ENCODE results near the gene SH3BP5L.

SH3BP5L gene

DNA sequence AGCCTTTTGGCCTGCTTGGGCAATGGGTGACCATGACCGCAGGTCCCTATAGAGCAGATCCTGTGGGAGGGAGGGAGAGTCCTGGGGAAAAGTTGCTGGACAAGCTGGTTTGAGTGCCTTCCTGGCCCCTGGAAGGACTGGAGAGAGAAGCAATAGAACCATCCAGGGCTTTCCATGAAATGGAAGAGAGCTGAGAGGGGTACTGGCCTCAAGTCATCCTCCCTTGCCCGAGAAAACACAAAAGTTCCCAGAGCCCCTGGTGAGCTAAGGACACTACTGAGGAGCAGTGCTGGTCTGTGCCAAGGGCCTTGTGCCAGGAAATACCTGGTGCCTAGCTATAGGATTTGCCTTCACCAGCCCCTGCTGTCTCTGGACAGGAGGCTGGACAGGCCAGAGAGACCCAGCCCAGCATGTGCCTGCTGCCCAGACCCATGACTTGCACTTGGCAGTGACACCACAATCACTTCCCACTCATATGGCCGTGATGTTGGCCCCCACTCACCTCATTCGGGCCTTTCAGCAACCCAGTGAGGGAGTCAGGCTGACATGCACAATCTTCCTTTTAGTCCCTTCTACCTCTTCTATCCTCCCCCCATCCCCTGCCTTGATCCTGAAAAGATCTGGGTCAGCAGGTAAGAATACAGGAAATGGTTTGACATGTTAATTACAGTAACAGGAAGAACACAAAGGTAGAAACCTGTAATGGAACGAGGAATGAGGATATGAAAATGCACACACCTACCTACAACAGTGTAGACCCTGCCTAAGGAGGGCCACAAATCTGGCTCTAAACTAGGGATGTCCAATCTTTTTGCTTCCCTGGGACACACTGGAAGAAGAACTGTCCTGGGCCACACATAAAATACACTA is 7.0 kb downstream of the SH3BP5L start:
- Histone ChIP-seq H3K4me3 (ENCODE audit: insufficient read depth, low read depth, low read length, poor library complexity, severe bottlenecking) (no peak overlapping the region), H3K27me3 (replicated peaks; ENCODE audit: control insufficient read depth, insufficient read depth, low read length, poor library complexity, severe bottlenecking) (no peaks in the 10 kb centered on the region), H3K9me3 (ENCODE audit: control insufficient read depth, low read length) (no peaks in the 10 kb centered on the region), H3K27ac (ENCODE audit: insufficient read depth, low read length, poor library complexity, severe bottlenecking) (peak overlapping the region; percentile 35), H3K36me3 (ENCODE audit: control insufficient read depth, insufficient read depth, low read length) (peaks cover 49% of the 10 kb centered on the region), H3K4me1 (ENCODE audit: control insufficient read depth, insufficient read depth, low read length, poor library complexity, severe bottlenecking) (peaks cover 30% of the 10 kb centered on the region)
- no peak for DNase-seq

DNA sequence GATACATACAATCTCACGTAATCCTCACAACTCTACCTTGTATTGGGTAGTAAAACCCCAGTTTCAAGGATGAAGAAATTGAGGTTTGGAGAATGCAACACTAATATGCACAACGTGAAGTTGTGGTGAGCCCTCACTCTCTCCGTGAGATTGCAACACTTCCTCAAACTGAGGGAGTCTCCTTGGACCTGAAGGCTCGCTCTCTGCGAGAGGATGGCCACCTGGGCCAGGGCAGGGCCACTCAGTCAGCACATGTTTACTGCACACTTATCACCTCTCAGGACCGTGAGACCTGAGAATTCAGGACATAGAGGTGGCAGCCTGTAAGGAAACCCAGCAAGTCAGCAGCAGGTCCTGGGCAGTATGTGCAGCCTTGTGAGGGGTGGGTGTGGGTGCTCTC is 8.7 kb downstream of the SH3BP5L start:
- Histone ChIP-seq H3K27ac (ENCODE audit: insufficient read depth, low read length, poor library complexity, severe bottlenecking) (no peak overlapping the region), H3K4me3 (ENCODE audit: insufficient read depth, low read depth, low read length, poor library complexity, severe bottlenecking) (no peak overlapping the region), H3K9me3 (ENCODE audit: control insufficient read depth, low read length) (no peaks in the 10 kb centered on the region), H3K36me3 (ENCODE audit: control insufficient read depth, insufficient read depth, low read length) (peaks cover 50% of the 10 kb centered on the region), H3K27me3 (replicated peaks; ENCODE audit: control insufficient read depth, insufficient read depth, low read length, poor library complexity, severe bottlenecking) (no peaks in the 10 kb centered on the region), H3K4me1 (ENCODE audit: control insufficient read depth, insufficient read depth, low read length, poor library complexity, severe bottlenecking) (peaks cover 26% of the 10 kb centered on the region)
- DNase-seq, result no peak

DNA sequence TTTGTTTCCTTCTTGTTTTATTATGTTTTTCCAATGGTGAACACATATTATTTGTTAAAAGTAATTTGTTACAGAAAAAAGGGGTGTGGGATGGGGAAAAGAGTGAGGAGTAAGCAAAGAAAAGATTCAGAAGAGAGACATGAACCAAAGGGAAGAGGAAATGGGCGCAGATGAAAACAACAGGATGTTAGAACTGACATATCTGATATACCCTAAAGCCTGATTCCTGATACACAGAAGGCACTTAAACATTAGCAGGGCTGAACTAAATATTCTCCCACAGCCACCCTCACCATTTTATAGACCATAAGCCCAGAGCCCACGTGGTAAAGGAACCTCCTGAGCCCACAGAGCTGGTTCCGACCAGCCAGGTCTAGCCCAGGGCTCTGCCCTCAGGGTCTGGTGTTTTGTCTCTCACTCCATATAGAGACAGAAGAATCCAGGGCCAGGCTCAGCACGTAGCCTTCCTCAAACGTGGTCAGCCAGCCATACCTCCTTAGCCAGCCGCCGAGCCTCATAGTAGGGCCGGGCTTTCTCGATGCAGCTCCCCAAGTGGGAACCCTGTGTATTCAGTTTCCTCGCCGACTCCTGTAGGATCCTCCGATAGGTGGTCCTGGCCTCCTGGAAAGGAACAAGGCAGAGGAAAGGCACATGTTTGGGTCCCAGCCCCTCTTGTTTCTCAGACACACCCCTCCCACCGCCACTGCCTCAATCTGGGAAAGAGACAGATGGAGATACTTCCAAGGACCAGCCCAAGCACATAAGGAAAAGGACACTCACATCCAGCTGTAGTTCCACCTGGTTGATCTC is 9.5 kb downstream of the SH3BP5L start:
- Histone ChIP-seq H3K27ac (ENCODE audit: insufficient read depth, low read length, poor library complexity, severe bottlenecking) (no peak overlapping the region), H3K9me3 (ENCODE audit: control insufficient read depth, low read length) (no peaks in the 10 kb centered on the region), H3K4me3 (ENCODE audit: insufficient read depth, low read depth, low read length, poor library complexity, severe bottlenecking) (no peak overlapping the region), H3K27me3 (replicated peaks; ENCODE audit: control insufficient read depth, insufficient read depth, low read length, poor library complexity, severe bottlenecking) (no peaks in the 10 kb centered on the region), H3K36me3 (ENCODE audit: control insufficient read depth, insufficient read depth, low read length) (peaks cover 51% of the 10 kb centered on the region), H3K4me1 (ENCODE audit: control insufficient read depth, insufficient read depth, low read length, poor library complexity, severe bottlenecking) (peaks cover 26% of the 10 kb centered on the region)
- no peak for DNase-seq

DNA sequence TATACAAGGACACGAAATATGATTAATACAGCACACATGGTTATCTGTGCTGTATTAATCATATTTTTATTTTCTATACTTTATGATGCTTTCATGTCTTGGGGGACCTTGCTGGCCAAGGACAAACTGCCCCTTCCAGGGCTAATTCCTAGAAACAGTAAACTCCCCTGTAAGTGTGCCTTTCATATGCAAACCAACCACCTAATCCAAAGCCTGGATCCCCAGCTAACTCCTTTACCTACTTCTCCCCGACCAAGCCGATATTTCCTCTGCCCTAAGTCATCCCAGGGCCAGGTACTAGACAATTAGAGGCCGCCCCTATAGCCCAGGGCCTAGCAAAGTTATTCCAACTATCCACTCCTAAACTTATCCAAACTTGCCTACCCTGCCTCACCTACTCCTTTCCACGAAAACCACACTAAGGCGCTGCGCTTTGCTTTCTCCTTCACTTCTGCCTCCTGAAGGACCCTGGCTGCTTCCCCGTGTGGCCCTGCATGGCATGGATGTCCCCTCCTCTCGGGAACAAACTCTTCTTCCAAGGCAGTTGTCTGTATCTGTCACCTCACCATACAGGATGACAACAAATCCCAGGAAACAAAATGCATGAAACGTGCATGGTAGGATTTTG is 10.2 kb downstream of the SH3BP5L start:
- Histone ChIP-seq H3K4me1 (ENCODE audit: control insufficient read depth, insufficient read depth, low read length, poor library complexity, severe bottlenecking) (peaks cover 26% of the 10 kb centered on the region), H3K27me3 (replicated peaks; ENCODE audit: control insufficient read depth, insufficient read depth, low read length, poor library complexity, severe bottlenecking) (no peaks in the 10 kb centered on the region), H3K9me3 (ENCODE audit: control insufficient read depth, low read length) (no peaks in the 10 kb centered on the region), H3K27ac (ENCODE audit: insufficient read depth, low read length, poor library complexity, severe bottlenecking) (no peak overlapping the region), H3K36me3 (ENCODE audit: control insufficient read depth, insufficient read depth, low read length) (peaks cover 45% of the 10 kb centered on the region), H3K4me3 (ENCODE audit: insufficient read depth, low read depth, low read length, poor library complexity, severe bottlenecking) (no peak overlapping the region)
- no peak for DNase-seq

DNA sequence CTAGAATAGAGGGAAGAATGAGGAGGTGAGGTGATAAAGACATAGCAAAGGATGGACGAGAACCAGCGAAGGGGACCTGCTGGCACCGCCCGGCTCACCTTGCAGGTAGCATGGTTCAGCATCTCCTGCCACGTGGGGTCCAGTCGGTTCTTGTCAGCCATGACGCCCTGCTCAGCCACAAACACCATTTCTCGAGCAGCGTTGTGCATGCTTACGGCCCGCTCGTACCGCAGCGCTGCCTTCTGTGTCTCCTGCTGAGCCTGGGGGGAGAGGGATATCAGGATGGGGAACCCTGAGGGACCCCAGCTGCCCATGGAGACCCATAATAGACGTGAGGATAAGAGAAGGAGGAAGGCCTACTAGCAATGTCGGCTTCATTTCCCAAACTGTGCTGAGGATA is 11.4 kb downstream of the SH3BP5L start:
- peaks cover 22% of the 10 kb centered on the region for H3K4me1 ChIP-seq (ENCODE audit: control insufficient read depth, insufficient read depth, low read length, poor library complexity, severe bottlenecking)
- no peaks in the 10 kb centered on the region for H3K27me3 ChIP-seq (replicated peaks; ENCODE audit: control insufficient read depth, insufficient read depth, low read length, poor library complexity, severe bottlenecking)
- H3K9me3 ChIP-seq (ENCODE audit: control insufficient read depth, low read length), result no peaks in the 10 kb centered on the region
- DNase-seq, result no peak
- H3K27ac ChIP-seq (ENCODE audit: insufficient read depth, low read length, poor library complexity, severe bottlenecking), result no peak overlapping the region
- peaks cover 39% of the 10 kb centered on the region for H3K36me3 ChIP-seq (ENCODE audit: control insufficient read depth, insufficient read depth, low read length)
- H3K4me3 ChIP-seq (ENCODE audit: insufficient read depth, low read depth, low read length, poor library complexity, severe bottlenecking), result no peak overlapping the region

DNA sequence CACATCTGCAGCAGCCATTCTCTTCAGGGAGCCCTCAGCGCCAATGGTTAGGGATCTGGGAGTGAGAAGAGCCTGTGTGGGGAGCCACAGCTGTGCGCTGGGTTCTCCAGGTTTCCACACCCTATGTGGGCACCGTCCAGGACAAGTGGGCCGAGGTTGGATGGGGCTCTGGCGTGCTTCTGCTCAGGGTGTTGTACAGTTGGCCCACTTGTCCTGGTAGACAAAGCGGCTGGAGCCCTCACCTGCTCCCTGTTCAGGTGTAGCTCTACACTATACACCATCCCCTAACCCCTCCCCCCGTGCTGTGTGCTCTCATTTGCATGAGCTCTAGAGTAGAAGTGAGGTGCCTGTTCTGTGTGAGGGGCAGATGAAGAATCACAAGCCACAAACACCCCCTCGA is 12.2 kb downstream of the SH3BP5L start:
- DNase-seq, result no peak
- Histone ChIP-seq H3K4me3 (ENCODE audit: insufficient read depth, low read depth, low read length, poor library complexity, severe bottlenecking) (no peak overlapping the region), H3K27ac (ENCODE audit: insufficient read depth, low read length, poor library complexity, severe bottlenecking) (no peak overlapping the region), H3K27me3 (replicated peaks; ENCODE audit: control insufficient read depth, insufficient read depth, low read length, poor library complexity, severe bottlenecking) (no peaks in the 10 kb centered on the region), H3K4me1 (ENCODE audit: control insufficient read depth, insufficient read depth, low read length, poor library complexity, severe bottlenecking) (peaks cover 14% of the 10 kb centered on the region), H3K9me3 (ENCODE audit: control insufficient read depth, low read length) (no peaks in the 10 kb centered on the region), H3K36me3 (ENCODE audit: control insufficient read depth, insufficient read depth, low read length) (peaks cover 39% of the 10 kb centered on the region)

DNA sequence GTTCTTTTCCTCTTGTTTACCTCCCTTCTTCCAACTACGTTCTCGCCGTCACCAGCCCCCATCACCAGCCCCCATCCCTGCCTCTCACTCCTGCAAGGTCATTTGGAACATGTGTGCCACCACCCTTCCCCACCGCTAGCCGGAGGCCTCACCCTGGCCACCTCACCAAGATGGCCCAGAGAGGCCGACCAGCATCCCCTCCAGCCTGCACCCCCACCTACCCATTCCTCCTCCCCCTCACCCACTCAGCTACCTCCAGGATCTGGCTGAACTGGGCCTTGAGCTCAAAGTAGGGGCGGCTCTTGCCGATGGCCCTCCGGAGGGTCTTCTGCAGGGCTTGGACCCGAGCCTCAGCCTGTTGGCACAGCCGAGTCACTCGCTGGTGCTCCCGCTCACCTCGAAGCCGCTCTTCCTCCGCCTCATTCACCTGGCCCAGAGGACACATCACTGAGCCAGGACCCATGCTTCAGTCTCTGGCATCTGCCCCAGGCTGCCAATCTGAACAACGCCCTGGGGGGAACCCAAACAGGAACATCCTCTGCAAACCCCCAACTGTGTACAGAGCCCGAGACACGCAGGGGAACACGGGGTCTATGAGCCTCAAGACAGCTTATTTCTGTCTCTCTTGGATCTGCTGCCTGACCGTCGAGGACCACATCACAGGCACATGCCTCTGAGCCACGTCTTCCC is 12.8 kb downstream of the SH3BP5L start:
- Histone ChIP-seq H3K36me3 (ENCODE audit: control insufficient read depth, insufficient read depth, low read length) (peaks cover 39% of the 10 kb centered on the region), H3K27ac (ENCODE audit: insufficient read depth, low read length, poor library complexity, severe bottlenecking) (no peak overlapping the region), H3K4me1 (ENCODE audit: control insufficient read depth, insufficient read depth, low read length, poor library complexity, severe bottlenecking) (peaks cover 11% of the 10 kb centered on the region), H3K9me3 (ENCODE audit: control insufficient read depth, low read length) (no peaks in the 10 kb centered on the region), H3K27me3 (replicated peaks; ENCODE audit: control insufficient read depth, insufficient read depth, low read length, poor library complexity, severe bottlenecking) (no peaks in the 10 kb centered on the region), H3K4me3 (ENCODE audit: insufficient read depth, low read depth, low read length, poor library complexity, severe bottlenecking) (no peak overlapping the region)
- no peak for DNase-seq

DNA sequence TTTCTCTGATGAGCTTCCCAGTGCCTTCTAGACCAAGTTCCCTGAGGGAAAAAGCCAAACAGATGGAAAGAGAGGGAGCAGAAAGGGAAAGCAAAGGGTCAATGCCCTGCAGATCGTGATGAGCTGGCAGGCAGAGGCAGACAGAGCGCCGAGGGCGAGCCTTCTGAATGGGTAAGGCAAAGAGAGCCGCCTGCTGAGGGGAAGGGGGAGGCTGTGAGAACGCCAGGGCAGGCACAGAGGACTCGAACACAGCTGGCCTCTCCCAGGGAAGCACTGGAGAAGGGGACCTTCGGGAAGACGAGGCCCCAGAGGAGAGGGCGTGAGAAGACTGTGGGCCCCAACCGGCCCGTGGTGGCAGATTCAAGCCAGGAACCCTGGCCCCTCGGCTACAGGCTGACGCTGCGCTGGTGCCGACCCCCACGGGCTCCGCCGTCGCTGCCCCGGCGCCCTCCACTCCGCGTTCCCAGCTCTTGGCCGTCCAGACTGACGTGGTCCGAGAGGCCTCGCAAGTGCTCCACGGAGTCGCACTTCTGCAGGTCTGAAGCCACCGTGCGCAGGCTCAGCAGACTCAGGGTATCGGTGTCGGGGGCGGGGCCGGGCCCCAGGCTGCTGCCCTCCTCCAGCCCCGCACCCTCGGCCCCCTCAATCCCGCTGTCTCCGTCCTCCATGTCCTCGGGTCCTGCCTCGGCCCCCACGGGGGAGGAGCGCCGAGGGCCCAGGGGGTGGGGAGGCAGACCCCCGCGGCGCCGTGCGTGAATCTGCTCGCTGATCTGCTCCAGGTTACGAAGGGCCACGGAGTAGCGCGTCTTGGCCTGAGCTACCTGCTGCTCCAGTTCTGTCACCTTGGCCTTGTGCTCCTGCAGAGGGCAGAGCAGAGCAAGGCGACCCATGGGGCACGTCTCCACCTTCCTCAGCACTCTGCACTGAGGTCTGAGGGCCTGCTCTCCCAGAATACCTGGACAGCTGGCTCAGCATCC is 13.9 kb downstream of the SH3BP5L start:
- Histone ChIP-seq H3K9me3 (ENCODE audit: control insufficient read depth, low read length) (no peaks in the 10 kb centered on the region), H3K27me3 (replicated peaks; ENCODE audit: control insufficient read depth, insufficient read depth, low read length, poor library complexity, severe bottlenecking) (no peaks in the 10 kb centered on the region), H3K4me3 (ENCODE audit: insufficient read depth, low read depth, low read length, poor library complexity, severe bottlenecking) (no peak overlapping the region), H3K36me3 (ENCODE audit: control insufficient read depth, insufficient read depth, low read length) (peaks cover 39% of the 10 kb centered on the region), H3K27ac (ENCODE audit: insufficient read depth, low read length, poor library complexity, severe bottlenecking) (no peak overlapping the region), H3K4me1 (ENCODE audit: control insufficient read depth, insufficient read depth, low read length, poor library complexity, severe bottlenecking) (peaks cover 10% of the 10 kb centered on the region)
- DNase-seq, result no peak

Measured in effector memory CD4-positive, alpha-beta T cell (primary cell).